LNCaP clone FGC (cell line): Measurements from ENCODE around the gene EZH2.
A peak's percentile ranks its signal among the peaks of the same experiment; 100 is the strongest.

Source experiments
- DNase-seq: peaks from one replicate; pipeline ENCODE4 v3.0.0-alpha.2; 2011; ENCODE audit warnings: low read depth
- H3K4me3 ChIP-seq: 2 replicates; pipeline ENCODE4 v1.5.1; 2011; ENCODE audit warnings: mild to moderate bottlenecking, low read depth, low read length, control low read depth
- TF ChIP-seq, protein P1 (sequence below): IDR thresholded peaks from 2 replicates; pipeline ENCODE4 v1.5.1; 2012; ENCODE audit warnings: mild to moderate bottlenecking; ENCODE audit not compliant: control insufficient read depth, insufficient read depth; ENCODE audit errors: extremely low read depth

The EZH2 gene

DNA sequence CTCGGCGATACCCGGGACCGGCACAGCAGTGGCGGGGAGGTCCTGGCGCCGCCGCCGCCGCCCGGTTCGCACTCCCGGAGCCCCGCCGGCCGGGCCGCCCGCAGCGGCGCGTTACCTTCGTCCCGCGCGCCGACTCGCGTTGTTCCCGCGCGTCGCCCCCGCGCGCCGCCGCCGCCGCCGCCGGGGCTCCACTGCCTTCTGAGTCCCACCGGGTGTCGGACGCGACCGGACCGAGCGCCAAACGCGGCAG, at the start of gene EZH2:
Gene EZH2, minus strand, starts transcription at position 243 of the 250 bp plus-strand sequence. CDS start 36,993 bp downstream, outside the sequence.
- peak within 1 kb of the TSS; percentile 86 for H3K4me3 ChIP-seq
- TF ChIP-seq, protein P1, sequence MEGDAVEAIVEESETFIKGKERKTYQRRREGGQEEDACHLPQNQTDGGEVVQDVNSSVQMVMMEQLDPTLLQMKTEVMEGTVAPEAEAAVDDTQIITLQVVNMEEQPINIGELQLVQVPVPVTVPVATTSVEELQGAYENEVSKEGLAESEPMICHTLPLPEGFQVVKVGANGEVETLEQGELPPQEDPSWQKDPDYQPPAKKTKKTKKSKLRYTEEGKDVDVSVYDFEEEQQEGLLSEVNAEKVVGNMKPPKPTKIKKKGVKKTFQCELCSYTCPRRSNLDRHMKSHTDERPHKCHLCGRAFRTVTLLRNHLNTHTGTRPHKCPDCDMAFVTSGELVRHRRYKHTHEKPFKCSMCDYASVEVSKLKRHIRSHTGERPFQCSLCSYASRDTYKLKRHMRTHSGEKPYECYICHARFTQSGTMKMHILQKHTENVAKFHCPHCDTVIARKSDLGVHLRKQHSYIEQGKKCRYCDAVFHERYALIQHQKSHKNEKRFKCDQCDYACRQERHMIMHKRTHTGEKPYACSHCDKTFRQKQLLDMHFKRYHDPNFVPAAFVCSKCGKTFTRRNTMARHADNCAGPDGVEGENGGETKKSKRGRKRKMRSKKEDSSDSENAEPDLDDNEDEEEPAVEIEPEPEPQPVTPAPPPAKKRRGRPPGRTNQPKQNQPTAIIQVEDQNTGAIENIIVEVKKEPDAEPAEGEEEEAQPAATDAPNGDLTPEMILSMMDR, result no peak
- DNase-seq, result no peak

DNA sequence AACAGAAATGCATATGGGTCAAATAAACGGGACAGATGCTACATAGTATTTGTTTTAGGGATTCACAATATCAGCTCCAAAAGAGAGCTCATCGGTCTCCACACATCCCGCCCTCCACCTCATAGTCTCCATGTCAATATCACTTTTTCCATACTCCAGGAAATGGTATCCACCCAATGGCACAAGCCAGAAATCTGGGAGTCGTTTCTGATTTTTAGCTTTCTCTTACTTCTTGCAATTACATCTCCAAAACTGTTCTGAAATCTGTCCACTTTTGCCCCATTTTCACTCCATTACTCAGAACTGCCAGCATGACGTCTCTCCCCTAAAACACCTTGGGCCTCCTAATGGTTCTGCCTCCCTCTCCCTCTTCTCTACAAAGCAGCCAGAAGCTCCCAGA, 47.4 kb upstream of the EZH2 start:
- DNase-seq, result no peak
- H3K4me3 ChIP-seq, result no peak overlapping the region
- TF ChIP-seq, protein P1, result no peak

DNA sequence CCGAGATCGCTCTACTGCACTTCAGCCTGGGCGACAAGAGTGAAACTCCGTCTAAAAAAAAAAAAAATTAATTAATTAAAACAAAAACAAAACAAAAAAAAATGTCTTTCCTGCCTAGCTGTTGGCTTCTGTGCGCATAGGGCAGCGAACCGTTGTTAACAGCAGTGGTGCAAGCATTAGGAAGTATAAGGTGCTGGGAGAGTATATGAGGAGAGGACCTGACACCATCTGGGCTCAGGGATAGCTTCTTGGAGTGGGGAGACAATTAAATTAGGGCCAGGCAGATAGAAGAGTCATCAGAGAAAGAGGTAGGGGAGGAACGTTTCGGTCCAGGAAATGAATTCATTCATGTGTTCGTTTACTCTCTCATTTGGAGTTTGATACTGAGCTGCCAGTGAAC, 46.2 kb upstream of the EZH2 start:
- no peak overlapping the region for H3K4me3 ChIP-seq
- TF ChIP-seq, protein P1, result no peak
- no peak for DNase-seq

DNA sequence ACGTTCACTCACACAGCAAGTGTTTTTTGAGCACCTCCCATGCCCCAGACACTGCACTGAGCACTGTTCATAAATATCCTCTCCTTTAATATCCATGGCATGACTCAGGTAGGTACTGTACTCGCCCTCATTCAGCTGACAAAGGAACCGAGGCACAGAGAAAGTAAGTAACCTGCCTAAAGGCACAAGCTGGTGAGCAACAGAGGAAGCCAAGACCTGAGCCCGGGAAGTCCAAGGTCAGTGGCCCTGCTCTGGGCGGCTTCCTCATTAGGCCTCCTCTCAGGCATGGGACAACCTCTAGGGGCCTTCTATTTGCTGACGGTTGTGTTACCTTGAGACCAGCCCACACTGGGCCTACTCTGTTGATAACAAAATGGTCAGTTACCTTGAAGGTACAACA, 45.1 kb upstream of the EZH2 start:
- TF ChIP-seq, protein P1, result no peak
- no peak for DNase-seq
- H3K4me3 ChIP-seq, result no peak overlapping the region

DNA sequence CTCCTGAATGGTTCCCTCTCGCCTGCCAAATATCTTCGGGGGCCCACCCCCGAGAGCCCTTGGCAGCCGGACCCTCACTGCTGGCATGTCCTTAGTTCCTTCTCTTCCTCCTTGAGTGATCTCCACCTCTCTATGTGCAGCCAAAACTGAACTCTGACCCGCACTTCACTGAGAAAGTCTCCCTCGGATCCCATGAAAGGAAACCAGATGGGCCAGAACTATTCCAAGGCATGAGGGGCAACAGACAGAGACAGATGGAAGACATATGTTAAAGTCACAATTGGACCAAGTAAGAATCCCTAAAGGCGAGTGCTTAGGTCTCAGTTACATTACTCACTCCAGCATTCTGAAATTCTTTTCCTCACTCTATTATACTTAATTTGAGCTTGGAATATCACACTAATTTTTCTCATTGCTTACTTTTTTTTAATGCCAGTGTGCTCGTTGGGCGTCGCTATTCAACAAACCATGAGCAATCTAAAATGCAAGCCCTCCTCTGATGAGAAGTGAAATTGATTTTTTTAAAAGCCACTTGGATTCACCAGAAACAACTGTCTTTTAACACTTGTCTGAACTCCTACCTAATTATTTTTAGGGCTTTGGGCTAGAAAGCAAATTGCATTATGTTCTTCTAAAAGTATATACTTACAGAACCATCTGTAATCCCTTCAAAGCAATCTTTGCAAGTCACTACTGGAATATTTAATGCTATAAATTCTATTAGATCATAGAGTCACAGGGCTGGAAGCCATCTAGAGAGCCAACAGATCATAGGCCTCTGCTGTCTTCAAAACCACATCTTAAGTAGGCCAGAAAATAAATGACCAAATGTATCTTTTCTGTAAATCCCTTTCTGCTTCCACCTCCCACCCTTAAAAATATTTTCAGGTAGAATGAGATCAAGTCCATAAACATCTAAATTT, 43.3 kb upstream of the EZH2 start:
- TF ChIP-seq, protein P1, result no peak
- no peak for DNase-seq
- no peak overlapping the region for H3K4me3 ChIP-seq

DNA sequence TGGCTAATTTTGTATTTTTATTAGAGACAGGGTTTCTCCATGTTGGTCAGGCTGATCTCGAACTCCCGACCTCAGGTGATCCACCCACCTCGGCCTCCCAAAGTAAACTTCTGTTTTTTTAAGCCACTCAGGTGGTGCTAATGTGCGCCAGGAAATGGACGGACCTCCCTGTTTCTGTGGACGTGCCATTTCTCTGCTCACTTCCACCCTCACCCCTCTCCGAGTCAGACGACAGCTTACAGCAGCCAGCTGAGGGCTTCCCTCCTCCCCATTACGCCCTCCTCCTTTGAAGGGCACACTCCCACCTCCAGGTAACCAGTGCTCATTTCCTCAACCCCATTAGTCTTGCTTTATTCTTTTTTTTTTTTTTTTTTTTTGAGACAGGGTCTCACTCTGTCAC, 41.7 kb upstream of the EZH2 start:
- DNase-seq, result no peak
- TF ChIP-seq, protein P1, result no peak
- no peak overlapping the region for H3K4me3 ChIP-seq

DNA sequence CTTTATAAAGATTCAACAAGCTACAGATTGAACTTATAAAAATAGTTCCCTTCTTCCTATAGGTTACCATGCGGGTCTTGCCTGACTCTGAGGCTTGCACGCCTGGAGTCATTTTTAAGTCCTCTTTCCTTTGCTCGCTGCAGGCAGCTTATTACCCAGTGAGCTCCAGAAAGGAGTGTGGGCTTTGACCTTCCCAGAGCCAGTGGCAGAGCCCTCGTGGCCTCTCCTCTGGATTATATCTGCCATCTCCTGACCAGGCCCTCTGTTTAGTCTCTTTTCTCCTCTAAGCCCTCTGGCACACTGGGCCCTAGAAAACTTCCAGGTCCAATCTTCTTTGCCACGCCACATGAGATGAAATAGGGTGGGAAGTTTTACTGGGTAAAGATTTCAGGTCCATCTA, 39.9 kb upstream of the EZH2 start:
- TF ChIP-seq, protein P1, result no peak
- H3K4me3 ChIP-seq, result no peak overlapping the region

More for the DNA sequence above, 39.9 kb upstream of the EZH2 start:
- DNase-seq, result no peak
